ENCODE measurements around the gene CARS1.

DNA sequence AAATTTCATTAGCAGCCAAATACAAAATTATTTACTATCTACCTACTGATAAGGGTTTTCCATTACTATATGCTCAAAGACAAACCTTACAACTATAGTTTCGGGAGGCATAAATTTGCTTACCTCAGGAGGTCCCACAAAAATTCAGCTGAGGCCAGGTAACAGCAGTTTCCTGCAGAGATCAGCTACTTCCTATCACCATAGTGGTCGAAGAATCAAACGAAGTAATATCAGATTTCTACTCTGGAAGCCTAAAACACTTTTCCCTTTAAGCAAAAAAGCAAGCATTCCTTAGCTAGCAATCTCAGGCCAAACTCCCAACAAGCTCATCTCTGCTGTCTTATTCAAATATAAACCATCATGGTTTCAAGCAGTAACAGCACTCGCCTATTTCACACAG is 68.2 kb downstream of the CARS1 start:
- TF ChIP-seq SUZ12 (IDR thresholded peaks at IDR 0.05; ENCODE audit: extremely low read depth, insufficient read depth, insufficient read length), result no peak
- no peak for TF ChIP-seq YY1 (IDR thresholded peaks at IDR 0.05; ENCODE audit: insufficient read depth, insufficient read length)
- no peak for TF ChIP-seq ZNF274 (IDR thresholded peaks at IDR 0.05; ENCODE audit: low read depth, low read length)

All from NT2/D1 (cell line).